ENCODE data around the gene NEMP1. TPM values are rescaled to one million over a fixed set of nuclear protein-coding genes. Genes with fewer than 3 reads are reported as not detected.

The NEMP1 gene
- polyA plus RNA-seq, 1 donor from 2014 or later, result 6.8 TPM

GRCh38 chr12:57104292-57104910, 25.8 kb upstream of the NEMP1 start:
- H2AFZ ChIP-seq (ENCODE audit: low read depth, low read length), result no peak overlapping the region
- no peaks in the 10 kb centered on the region for H3K27me3 ChIP-seq (ENCODE audit: insufficient read depth, low read depth, low read length)
- no peaks in the 10 kb centered on the region for H4K20me1 ChIP-seq (ENCODE audit: insufficient read depth)
- H3K9me3 ChIP-seq (ENCODE audit: low read length), result no peaks in the 10 kb centered on the region
- H3K27ac ChIP-seq (ENCODE audit: low read length), result no peak overlapping the region
- H3K4me2 ChIP-seq (ENCODE audit: low read length), result no peak overlapping the region
- H3K9ac ChIP-seq (ENCODE audit: low read length), result no peak overlapping the region
- H3K36me3 ChIP-seq (ENCODE audit: insufficient read depth, low read length), result no peaks in the 10 kb centered on the region
- H3F3A ChIP-seq (ENCODE audit: insufficient read depth, low read length, poor library complexity, severe bottlenecking), result no peaks in the 10 kb centered on the region
- H3K4me3 ChIP-seq (ENCODE audit: low read length), result no peak overlapping the region
- H3K79me2 ChIP-seq (replicated peaks; ENCODE audit: insufficient read depth, low read length), result no peaks in the 10 kb centered on the region
- TF ChIP-seq CTCF (IDR thresholded peaks at IDR 0.05; ENCODE audit: poor library complexity, severe bottlenecking) (no peak), MXI1 (conservative IDR thresholded peaks at IDR 0.05; ENCODE audit: poor library complexity, severe bottlenecking) (no peak), REST (IDR thresholded peaks at IDR 0.05; ENCODE audit: borderline replicate concordance) (no peak)
- no peaks in the 10 kb centered on the region for H3K9me2 ChIP-seq (ENCODE audit: insufficient read depth, low read length)

- Histone ChIP-seq H2AFZ (ENCODE audit: low read depth, low read length) (no peak overlapping the region), H3K4me3 (ENCODE audit: low read length) (no peak overlapping the region), H3K9me3 (ENCODE audit: low read length) (no peaks in the 10 kb centered on the region), H3K79me2 (replicated peaks; ENCODE audit: insufficient read depth, low read length) (no peaks in the 10 kb centered on the region), H3K27ac (ENCODE audit: low read length) (no peak overlapping the region), H4K20me1 (ENCODE audit: insufficient read depth) (no peaks in the 10 kb centered on the region), H3K36me3 (ENCODE audit: insufficient read depth, low read length) (no peaks in the 10 kb centered on the region), H3K27me3 (ENCODE audit: insufficient read depth, low read depth, low read length) (no peaks in the 10 kb centered on the region), H3K4me2 (ENCODE audit: low read length) (no peak overlapping the region), H3K9me2 (ENCODE audit: insufficient read depth, low read length) (no peaks in the 10 kb centered on the region), H3F3A (ENCODE audit: insufficient read depth, low read length, poor library complexity, severe bottlenecking) (no peaks in the 10 kb centered on the region), H3K9ac (ENCODE audit: low read length) (no peak overlapping the region)
- TF ChIP-seq RAD21 (conservative IDR thresholded peaks at IDR 0.05) (no peak), MXI1 (conservative IDR thresholded peaks at IDR 0.05; ENCODE audit: poor library complexity, severe bottlenecking) (no peak), REST (IDR thresholded peaks at IDR 0.05; ENCODE audit: borderline replicate concordance) (no peak), EZH2 (IDR thresholded peaks at IDR 0.05; ENCODE audit: borderline replicate concordance, insufficient read depth, low read length, poor library complexity, severe bottlenecking) (no peak), SMC3 (conservative IDR thresholded peaks at IDR 0.05; ENCODE audit: poor library complexity) (no peak), TAF1 (IDR thresholded peaks at IDR 0.05; ENCODE audit: low read depth) (no peak), CTCF (IDR thresholded peaks at IDR 0.05; ENCODE audit: poor library complexity, severe bottlenecking) (no peak), POLR2AphosphoS5 (IDR thresholded peaks at IDR 0.05) (no peak), EP300 (conservative IDR thresholded peaks at IDR 0.05; ENCODE audit: poor library complexity, severe bottlenecking) (no peak)
Observed at GRCh38 chr12:57103856-57104255, 25.3 kb upstream of the NEMP1 start.
